ENCODE data around the gene DYNLT1.
"Not testable (repeated sequence)": the region's sequence is repeated elsewhere in the genome, so short reads cannot be mapped to it uniquely, and the experiment has no call there.

The DYNLT1 gene

DNA sequence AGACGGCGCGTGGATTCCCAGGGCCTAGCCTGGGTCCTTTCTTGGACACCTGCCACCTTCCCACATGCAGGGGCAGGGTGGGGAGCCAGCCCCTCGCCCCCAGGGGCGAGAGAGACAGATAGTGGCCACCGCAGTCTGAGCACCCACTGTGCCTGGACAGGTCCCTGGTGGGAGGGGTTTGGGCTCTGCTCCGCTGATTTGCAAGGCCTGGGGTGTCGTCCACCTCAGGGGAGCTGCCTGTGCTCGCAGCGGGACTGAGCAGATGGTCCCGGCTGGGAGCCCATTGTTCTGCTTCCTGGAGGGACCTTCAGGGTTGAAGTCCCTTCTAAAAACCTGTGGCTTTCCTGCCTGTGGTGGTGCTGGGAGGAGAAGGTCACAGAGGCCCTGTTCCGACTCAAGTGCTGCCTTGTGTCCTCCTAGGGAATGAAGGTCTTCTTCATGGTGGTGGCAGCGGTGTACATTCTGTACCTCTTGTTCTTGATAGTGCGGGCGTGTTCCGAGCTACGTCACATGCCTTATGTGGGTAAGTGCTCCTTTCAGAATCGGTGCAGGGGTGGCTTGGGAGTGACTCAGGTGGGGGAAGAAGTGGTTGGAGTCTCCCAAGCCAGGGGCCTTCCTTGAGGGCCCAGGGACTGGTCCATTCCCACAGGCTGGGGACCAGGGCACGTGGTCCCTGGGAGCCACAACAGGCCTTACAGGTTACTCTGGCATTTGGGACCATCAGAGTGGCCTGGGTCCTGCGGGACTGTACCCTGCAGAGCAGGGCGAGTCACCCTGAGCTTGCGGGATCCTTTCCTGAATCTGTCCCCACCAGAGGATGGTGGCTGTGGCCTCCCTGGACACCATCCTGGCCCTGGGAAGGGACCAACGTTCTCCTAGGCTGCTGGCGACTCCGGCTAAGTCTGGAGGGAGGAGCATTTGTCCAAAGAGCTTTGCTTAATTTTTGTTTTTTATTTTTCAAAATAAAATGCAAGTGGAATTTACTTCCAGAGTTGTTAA, 19.6 kb downstream of the DYNLT1 start:
- Histone ChIP-seq H3K9me3 (ENCODE audit: low read depth, low read length) (no peaks in the 10 kb centered on the region), H3K36me3 (ENCODE audit: insufficient read depth, low read length) (peaks cover 58% of the 10 kb centered on the region), H3K9ac (ENCODE audit: insufficient read length) (no peak overlapping the region), H3K27ac (no peak overlapping the region), H3K4me3 (no peak overlapping the region)
- no peak for DNase-seq (ENCODE audit: low read depth, low spot score)
- TF ChIP-seq EZH2 (IDR thresholded peaks at IDR 0.05) (no peak), POLR2AphosphoS5 (IDR thresholded peaks at IDR 0.05; ENCODE audit: borderline replicate concordance, low read depth, low read length) (no peak), FOXP2 (optimal IDR thresholded peaks at IDR 0.05; ENCODE audit: control extremely low read depth, extremely low read length, insufficient read depth) (no peak)

DNA sequence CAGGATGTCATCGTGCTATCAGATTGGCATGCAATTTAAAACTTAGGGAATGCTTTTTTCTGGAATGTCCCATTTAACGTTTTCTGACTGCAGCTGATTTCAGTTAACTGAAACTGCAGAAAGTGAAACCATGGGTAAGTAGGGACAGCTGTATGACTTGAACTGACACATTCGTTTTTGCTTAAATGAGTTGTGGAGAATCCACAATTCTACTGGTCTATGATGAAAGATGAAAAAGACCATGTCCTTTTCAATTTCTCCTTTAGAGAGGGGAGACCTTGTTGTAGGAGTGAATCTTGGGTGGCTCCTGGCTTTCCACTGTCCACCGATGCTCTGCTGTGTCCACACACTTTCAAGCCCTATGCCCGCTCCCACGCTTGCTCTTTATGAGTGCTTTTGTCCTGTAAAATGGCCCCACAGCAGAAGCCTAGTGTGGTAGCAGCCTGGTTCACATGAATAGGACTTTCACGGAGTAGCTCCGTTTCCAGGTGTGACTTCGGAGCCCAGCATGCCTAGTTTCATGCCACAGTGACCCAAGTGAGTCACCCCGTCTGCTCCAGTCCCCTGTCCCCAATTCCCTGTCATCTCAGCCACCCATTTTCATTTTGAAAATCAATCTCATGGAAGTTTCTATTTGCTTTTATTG, 21.9 kb downstream of the DYNLT1 start:
- H3K9me3 ChIP-seq (ENCODE audit: low read depth, low read length): no peaks in the 10 kb centered on the region
- H3K27ac ChIP-seq: no peak overlapping the region
- H3K36me3 ChIP-seq (ENCODE audit: insufficient read depth, low read length): peaks cover 55% of the 10 kb centered on the region
- no peak overlapping the region for H3K4me3 ChIP-seq
- no peak for TF ChIP-seq EZH2 (IDR thresholded peaks at IDR 0.05)
- TF ChIP-seq POLR2AphosphoS5 (IDR thresholded peaks at IDR 0.05; ENCODE audit: borderline replicate concordance, low read depth, low read length): no peak
- no peak for TF ChIP-seq FOXP2 (optimal IDR thresholded peaks at IDR 0.05; ENCODE audit: control extremely low read depth, extremely low read length, insufficient read depth)
- no peak overlapping the region for H3K9ac ChIP-seq (ENCODE audit: insufficient read length)
- no peak for DNase-seq (ENCODE audit: low read depth, low spot score)

DNA sequence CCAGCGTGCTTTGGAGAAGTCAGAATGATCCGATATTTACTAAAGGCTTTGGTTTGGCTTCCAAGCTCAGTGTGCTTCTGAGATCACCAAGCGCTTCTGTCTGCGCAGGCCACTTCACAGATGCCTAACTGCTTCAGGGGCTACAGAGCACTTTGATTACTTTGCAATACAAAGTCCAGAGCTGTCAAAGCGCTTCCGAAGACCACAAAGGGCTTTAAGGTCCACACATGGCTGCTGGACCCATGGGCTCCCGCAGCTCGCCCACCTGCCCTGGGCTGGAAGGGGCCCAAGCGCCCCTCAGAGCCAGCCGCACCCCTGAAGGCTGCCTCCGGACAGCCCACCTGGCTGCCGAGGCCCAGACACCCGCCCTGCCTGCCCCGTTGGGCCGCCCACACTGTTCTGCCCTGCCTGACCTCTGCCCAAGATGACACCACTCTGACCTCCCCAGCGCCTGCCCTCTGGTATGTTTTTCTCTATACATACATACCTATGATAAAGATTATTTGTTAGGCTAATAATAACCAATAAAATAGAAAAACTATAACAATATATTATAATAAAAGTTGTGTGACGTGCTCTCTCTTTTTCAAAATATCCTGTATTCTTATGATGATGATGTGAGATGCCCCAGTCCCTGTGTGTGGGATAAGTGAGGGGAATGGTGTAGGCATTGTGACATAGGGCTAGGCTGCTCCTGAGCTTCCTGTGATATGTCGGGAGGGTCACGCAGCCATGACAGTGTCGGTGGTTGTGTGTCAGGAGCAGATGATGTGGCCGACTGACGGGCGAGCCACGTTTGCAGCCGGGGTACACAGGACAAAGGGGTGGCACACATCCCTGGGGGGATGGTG, 22.6 kb downstream of the DYNLT1 start:
- Histone ChIP-seq H3K36me3 (ENCODE audit: insufficient read depth, low read length) (peaks cover 50% of the 10 kb centered on the region), H3K4me3 (no peak overlapping the region), H3K9ac (ENCODE audit: insufficient read length) (no peak overlapping the region), H3K27ac (no peak overlapping the region), H3K9me3 (ENCODE audit: low read depth, low read length) (no peaks in the 10 kb centered on the region)
- TF ChIP-seq POLR2AphosphoS5 (IDR thresholded peaks at IDR 0.05; ENCODE audit: borderline replicate concordance, low read depth, low read length) (no peak), EZH2 (IDR thresholded peaks at IDR 0.05) (no peak), FOXP2 (optimal IDR thresholded peaks at IDR 0.05; ENCODE audit: control extremely low read depth, extremely low read length, insufficient read depth) (no peak)
- DNase-seq (ENCODE audit: low read depth, low spot score): no peak

DNA sequence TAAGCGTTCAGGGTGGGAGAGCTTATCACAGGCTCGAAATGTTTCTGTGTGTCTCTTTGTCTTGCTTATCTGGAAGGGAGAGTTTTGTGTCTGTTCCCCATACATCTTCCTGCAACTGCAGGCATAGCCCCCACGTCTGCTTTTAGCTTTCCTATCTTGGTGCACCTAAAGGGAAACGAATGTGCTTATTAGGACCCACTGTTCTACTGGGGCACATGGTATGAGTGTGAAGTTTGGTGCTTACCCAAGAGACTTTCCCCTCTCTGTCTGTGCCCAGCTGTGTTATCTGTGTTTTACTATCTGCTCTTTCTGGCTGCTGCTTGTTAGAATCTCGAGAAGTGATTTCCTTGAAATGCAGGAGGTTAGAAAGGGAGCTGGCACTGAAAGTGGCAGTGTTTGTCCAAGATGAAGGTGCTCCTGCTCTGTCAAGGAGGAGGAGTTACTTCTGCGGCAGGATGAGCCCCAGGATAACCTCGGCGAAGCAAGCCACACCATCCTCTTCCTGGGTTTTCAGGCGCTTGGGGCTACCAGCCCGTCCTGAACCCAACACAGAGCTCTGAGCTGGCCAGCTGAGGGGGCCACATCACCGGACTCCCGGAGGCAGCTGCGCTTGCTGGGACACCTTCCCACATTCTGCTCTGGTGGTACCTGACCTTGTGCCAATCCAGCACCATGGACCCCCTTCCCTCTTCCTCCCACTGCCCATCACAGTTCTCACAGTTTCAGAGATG, 23.4 kb downstream of the DYNLT1 start:
- Histone ChIP-seq H3K27ac (no peak overlapping the region), H3K9ac (ENCODE audit: insufficient read length) (no peak overlapping the region), H3K36me3 (ENCODE audit: insufficient read depth, low read length) (peaks cover 43% of the 10 kb centered on the region), H3K9me3 (ENCODE audit: low read depth, low read length) (no peaks in the 10 kb centered on the region), H3K4me3 (no peak overlapping the region)
- DNase-seq (ENCODE audit: low read depth, low spot score): no peak
- no peak for TF ChIP-seq EZH2 (IDR thresholded peaks at IDR 0.05)
- TF ChIP-seq FOXP2 (optimal IDR thresholded peaks at IDR 0.05; ENCODE audit: control extremely low read depth, extremely low read length, insufficient read depth): no peak
- no peak for TF ChIP-seq POLR2AphosphoS5 (IDR thresholded peaks at IDR 0.05; ENCODE audit: borderline replicate concordance, low read depth, low read length)

DNA sequence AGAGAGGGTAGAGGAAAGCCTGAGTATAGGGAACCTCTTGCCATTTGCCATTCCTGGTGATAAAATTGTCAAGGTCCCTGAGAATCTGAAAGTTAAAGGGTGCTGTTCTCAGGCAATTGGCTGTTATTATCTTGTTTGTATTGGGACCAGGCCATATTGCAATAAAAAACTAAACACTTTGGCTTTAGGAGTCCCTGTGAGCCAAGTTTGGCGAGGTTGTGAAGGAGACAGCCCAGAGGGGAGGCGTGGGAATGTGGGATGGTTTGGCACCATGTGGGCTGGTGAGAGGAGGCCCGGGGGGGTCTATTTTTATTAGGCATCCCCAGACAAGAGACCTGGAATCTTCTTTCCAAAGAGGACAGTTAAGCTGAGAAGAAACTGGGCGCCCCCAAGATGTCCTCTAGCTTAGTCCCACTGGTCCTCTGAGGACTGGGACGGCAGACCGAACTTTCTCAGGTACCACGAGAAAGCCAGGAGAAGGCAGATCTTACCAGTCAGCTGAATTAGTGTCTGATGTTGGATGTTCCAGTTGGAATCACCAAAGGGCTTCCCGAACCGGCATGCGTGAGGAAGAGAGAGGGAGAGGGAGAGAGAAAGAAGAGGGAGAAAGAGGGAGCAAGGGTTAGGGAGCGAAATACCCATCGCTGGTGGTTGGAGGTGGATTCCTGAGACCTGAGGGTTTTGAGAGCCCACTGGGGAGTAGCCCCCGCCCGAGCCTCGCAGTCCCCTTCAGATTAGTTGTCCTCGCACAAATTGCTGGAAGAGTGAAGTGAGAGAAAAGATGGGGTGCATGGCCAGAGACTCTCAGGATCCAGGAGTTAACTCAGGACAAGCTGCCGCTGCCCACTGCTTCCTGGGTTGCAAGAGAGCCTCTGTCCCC, 24.4 kb downstream of the DYNLT1 start:
- H3K36me3 ChIP-seq (ENCODE audit: insufficient read depth, low read length): peaks cover 40% of the 10 kb centered on the region
- no peak overlapping the region for H3K27ac ChIP-seq
- TF ChIP-seq POLR2AphosphoS5 (IDR thresholded peaks at IDR 0.05; ENCODE audit: borderline replicate concordance, low read depth, low read length): no peak
- TF ChIP-seq EZH2 (IDR thresholded peaks at IDR 0.05): no peak
- no peak for TF ChIP-seq FOXP2 (optimal IDR thresholded peaks at IDR 0.05; ENCODE audit: control extremely low read depth, extremely low read length, insufficient read depth)
- no peak for DNase-seq (ENCODE audit: low read depth, low spot score)
- H3K9ac ChIP-seq (ENCODE audit: insufficient read length): no peak overlapping the region
- no peaks in the 10 kb centered on the region for H3K9me3 ChIP-seq (ENCODE audit: low read depth, low read length)
- no peak overlapping the region for H3K4me3 ChIP-seq

DNA sequence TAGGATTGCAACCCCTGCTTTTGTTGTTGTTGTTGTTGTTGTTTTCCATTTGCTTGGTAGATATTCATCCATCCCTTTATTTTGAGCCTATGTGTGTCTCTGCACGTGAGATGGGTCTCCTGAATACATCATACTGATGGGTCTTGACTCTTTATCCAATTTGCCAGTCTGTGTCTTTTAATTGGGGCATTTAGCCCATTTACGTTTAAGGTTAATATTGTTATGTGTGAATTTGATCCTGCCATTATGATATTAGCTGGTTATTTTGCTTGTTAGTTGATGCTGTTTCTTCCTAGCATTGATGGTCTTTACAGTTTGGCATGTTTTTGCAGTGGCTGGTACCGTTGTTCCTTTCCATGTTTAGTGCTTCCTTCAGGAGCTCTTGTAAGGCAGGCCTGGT, 26.3 kb downstream of the DYNLT1 start:
- H3K9ac ChIP-seq (ENCODE audit: insufficient read length); H3K4me3 ChIP-seq; H3K27ac ChIP-seq; DNase-seq (ENCODE audit: low read depth, low spot score); H3K9me3 ChIP-seq (ENCODE audit: low read depth, low read length): not testable (repeated sequence)
- peaks cover 49% of the 10 kb centered on the region for H3K36me3 ChIP-seq (ENCODE audit: insufficient read depth, low read length)

DNA sequence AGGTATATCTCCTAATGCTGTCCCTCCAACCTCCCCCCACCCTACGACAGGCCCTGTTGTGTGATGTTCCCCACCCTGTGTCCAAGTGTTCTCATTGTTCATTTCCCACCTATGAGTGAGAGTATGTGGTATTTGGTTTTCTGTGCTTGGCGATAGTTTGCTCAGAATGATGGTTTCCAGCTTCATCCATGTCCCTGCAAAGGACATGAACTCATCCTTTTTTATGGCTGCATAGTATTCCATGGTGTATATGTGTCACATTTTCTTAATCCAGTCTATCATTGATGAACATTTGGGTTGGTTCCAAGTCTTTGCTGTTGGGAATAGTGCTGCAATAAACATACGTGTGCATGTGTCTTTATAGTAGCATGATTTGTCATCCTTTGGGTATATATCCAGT, 29.9 kb downstream of the DYNLT1 start:
- DNase-seq (ENCODE audit: low read depth, low spot score); H3K27ac ChIP-seq; H3K9ac ChIP-seq (ENCODE audit: insufficient read length); H3K9me3 ChIP-seq (ENCODE audit: low read depth, low read length); H3K4me3 ChIP-seq: not testable (repeated sequence)
- H3K36me3 ChIP-seq (ENCODE audit: insufficient read depth, low read length): peaks cover 50% of the 10 kb centered on the region
